HK-2 (cell line): Measurements from ENCODE around the gene C19orf44.
A peak's percentile ranks its signal among the peaks of the same experiment; 100 is the strongest.
"Not testable (repeated sequence)": the region's sequence is repeated elsewhere in the genome, so short reads cannot be mapped to it uniquely, and the experiment has no call there.

Experiments used
- DNase-seq: peaks from one replicate; pipeline ENCODE4 v3.0.0-alpha.2; 2018; ENCODE audit not compliant: unreplicated experiment

C19orf44 gene

DNA sequence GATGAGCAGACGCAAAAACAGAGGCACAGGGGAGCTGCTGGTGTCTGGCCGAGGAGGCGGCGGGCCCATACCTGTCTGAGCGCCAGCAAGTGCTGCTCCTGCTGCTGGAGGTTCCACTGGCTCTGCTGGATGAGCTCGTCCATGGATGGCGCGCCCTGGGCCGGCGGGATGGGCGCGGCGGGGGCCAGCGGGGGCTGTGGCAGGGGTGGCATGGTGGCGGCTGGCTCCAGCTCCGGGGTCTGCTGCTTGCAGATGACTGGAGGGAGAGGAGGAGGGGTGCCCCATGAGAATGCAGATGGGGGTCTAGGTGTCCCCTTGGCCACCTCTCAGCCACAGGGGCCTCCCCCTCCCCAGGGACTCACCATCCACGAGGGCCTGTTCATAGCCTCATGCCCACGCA is 39.2 kb downstream of the C19orf44 start:
- DNase-seq: no peak

DNA sequence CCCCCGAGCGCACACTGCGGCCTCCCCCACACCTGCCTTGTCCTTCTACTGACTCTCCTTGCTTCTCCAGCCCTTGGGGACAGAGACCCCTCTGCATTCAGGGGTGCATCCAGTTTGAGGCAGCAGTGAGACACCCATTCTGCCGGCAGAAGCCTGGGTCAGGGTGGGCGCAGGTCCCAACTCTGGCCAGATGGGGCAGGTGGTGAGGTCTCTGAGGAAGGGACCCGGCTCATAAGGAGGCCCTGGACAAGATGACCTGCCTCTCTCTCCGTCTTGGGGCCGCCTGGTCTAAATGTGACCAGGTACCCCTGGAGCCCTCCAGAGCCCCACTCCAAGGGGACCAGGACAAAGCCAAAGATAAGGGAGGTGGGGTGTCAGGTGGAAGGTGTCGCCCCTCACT is 39.9 kb downstream of the C19orf44 start:
- no peak for DNase-seq

DNA sequence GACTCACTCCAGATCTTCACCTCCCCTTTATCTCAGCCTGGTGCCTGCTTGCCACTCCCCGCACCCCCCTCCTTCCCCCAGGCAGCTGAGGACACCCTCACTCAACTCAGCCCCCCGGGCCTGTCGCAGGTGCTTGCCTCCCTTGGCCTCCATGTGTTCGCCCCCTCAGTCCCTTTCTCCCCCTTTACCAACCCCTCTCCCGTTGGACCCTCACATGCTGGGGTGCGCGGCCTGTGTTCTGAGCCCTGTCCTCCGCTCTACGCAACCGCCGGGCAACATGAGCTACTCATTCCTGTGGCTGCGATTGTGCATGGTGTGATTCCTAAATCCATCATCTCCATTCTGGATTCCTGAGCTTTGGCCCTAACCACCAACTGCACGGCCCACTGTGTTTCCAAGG is 40.9 kb downstream of the C19orf44 start:
- DNase-seq: no peak

DNA sequence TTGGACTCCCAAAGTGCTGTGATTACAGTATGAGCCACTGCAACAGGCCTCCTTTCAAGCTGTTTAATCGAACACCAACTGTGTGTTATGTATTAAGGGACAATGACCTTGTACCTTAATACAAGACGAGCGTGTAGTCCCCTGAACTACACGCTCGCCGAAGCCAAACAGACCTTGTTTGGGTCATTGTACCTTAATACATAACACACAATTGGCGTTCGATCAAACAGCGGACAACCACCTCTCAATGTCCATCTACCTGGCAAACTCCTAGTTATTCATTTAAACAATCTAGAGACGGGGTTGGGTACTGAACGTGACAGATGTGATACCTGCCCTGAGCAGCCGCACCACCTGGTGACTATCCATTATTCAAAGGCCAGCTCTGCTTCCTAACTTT is 44.8 kb downstream of the C19orf44 start:
- DNase-seq: no peak

DNA sequence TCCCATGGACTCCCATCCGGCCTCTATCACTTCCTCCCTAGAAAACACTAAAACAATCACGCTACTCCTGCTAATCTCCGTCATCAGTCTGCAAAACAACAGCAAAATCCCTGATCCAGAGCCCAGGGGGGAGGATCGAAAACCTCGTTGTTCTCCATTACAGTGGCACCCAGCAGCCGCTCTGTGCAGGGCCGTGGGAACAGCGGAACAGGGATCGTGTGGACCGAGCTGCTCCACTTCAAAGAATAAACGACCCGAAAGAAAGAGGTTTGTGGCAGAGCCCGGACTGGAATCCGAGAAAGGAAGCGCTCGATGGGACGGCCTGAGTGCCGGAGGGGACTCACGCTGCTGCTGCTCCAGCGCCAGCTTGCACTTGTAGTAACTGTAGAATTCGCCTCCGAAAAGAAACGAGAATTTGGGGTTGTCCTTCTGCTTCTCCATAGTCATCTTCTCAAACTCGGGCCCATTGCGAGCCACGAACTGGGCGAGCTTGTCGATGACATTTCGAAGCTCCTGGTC is 45.4 kb downstream of the C19orf44 start:
- no peak for DNase-seq

DNA sequence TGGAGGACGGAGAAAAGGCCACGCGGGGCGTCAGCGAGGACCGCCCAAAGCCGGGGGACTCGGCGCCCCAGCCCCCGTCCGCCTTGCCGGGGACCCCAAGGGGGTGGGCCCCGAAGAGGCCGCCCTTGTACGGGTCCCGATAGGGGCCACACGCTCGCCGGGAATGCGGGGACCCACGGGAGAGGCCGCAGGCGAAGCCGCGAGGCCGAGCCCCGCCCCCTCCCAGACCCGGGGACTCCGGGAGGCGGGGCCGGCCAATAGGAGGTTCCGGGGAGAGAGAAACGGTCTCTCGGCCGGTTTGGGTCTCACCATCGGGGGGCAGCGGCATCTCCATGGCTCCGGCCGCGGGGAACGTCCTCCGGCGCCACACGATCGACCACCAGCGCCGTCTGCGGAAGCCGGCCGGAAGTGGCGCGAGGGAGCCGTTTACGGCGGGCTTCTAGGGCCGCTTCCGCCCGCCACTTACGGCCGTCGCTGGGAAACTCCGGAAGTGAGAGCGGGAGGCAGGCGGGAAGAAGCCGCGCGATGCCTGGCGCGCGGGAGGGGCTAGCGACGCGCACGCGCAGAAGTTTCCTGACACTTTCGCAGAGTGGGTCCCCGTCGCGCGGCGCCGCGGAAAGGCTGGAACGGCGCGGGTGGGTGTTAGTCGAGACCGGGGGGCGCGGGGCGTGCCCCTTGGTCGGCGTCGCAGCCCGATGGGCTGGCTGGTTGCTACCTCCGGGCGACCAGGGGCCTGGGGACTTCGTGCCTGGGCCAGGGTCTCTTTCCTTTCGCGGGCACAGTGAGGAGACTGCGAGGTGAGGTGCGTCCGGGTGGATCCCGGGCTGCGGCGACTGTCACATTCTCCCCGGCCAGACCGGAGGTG is 46.1 kb downstream of the C19orf44 start, which contains the start of gene CHERP:
Gene CHERP, minus strand, starts transcription at position 393 of the 865 bp plus-strand sequence. Its CDS starts 59 bp downstream, at position 334.
- peak; percentile 93 for DNase-seq

DNA sequence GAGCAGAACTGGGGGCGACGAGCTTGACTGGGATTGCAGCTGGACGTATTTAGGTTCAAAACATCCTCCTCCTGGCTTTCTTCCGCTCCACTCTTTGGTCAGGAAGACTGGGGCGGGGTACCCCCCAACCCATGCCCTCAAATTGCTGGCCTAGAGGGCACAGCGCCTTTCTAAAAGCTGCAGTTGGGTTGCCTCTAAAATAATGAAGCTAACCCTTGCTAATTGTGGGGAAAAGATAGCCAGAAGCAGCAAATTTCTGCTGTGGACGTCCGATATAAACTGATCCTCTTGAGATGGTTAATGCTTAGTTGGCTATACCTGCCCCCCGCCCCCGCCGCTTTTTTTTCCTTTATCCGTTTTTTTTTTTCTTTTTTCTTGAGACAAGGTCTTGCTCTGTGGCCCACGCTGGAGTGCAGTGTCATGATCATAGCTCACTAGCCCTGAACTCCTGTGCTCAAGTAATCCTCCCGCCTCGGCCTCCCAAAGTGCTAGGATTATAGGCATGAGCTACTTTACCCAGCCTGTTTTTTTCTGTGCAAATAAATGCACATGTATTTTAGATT is 46.8 kb downstream of the C19orf44 start:
- DNase-seq: no peak

DNA sequence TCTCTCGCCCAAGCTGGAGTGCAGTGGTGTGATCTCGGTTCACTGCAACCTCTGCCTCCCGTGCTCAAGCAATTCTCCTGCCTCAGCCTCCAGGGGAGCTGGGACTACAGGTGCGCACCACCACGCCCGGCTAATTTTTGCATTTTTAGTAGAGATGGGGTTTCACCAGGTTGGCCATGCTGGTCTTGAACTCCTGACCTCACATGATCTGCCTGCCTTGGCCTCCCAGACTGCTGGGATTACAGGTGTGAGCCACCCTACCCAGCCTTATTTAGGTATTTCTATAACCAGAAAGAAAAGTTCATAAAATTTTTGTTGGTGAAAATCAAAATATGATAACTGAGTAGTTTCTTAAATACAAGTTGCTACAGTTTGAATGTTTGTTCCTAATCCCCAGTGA is 47.5 kb downstream of the C19orf44 start:
- DNase-seq: not testable (repeated sequence)

DNA sequence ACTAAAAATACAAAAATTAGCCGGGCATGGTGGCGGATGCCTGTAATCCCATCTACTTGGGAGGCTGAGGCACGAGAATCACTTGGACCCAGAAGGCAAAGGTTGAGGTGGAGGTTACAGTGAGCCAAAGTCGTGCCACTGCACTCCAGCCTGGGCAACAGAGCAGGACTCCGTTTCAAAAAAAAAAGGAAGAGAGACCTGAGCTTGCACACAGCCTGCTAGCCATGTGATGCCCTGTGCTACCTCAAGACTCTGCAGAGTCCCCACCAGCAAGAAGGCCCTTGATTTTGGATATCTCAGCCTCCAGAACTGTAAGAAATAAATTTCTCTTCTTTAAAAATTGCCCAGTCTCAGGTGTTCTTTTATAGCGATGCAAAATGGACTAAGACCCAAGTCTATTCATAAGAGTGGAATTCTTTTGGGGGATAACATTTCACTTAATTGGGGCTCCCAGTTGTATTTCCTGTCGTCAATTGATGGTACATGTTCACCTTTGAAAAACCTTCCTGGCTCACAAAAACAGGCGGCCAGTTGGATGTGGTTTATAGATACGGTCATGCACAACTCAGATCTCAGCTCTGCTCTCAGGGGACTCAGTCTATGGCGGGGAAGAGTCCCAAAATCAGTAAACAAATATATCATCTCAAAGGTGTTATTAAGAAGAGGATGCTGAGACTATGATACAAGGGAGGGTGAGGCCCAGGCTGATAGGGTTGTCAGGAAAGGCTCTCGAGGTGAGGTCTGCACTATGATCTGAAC is 48.5 kb downstream of the C19orf44 start:
- no peak for DNase-seq

DNA sequence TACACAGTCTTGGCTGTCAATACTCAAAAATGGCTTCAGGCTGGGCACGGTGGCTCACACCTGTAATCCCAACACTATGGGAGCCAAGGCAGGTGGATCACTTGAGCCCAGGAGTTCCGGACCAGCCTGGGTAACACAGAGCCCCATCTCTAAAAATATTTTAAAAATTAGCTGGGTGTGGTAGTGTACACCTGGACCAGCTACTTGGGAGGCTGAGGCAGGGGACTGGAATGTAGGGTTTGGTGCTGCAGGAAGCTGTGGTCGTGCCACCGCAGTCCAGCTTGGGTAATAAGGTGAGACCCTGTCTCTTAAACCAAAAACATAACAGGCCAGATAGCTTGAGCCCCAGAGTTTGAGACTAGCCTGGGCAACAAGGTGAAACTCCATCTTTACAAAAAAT is 52.8 kb downstream of the C19orf44 start:
- DNase-seq: no peak

DNA sequence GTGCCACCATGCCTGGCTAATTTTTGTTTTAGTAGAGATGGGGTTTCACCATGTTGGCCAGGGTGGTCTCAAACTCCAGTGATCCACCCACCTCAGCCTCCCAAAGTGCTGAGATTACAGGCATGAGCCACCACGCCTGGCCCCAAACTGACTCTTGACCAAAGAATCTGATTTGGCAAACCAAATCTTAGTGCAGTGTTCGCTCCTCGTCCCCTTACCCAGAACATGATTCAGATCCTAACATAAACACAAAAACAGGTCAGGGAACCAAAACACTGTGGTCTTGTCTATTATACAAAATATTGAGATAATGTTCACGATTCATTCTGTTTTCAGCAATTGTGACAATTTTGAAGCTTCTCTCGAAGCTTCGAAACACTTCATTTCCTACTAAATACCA is 55.7 kb downstream of the C19orf44 start:
- not testable (repeated sequence) for DNase-seq

DNA sequence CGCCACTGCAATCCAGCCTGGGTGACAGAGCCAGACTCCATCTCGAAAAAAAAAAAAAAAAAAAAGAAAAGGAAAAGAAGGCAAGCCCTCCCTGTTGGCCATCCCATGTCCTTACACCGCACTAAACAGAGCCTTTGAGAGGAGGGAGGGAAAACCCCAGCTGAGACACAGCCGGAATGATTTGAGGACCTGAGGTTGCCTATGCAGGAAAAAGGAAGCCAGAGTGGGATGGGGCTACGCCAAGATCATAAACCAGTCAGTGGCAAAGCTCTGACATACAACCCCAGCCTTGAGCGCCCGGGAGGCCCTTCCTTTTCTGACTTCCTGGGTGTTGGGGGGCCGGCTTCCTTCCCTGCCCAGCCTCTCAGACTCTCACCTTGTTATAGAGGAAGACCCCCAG is 58.6 kb downstream of the C19orf44 start:
- DNase-seq: no peak

DNA sequence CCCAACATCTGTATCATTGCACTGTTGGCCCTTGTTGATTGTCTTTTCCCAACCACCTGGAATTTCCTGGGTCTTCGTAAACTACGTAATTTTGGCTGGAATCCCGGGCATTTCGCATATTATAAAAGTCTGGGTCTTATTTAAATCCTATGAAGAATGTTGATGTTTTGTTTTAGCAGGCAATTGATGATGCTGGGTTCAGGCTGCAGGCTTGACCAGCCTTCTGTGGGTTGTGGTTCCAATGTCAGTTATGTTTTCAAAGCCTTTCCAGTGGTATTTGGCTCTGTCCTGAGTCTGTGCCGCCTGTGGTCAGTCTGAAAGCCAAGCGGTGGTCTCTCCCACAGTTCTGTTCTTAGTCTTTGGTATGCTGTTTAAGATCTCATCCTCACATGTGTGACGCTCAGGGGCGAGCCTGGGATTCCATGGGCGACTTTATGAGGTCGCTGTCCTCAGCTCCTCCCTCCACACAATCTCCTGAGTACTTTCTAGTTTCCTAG is 63.6 kb downstream of the C19orf44 start:
- DNase-seq: no peak

DNA sequence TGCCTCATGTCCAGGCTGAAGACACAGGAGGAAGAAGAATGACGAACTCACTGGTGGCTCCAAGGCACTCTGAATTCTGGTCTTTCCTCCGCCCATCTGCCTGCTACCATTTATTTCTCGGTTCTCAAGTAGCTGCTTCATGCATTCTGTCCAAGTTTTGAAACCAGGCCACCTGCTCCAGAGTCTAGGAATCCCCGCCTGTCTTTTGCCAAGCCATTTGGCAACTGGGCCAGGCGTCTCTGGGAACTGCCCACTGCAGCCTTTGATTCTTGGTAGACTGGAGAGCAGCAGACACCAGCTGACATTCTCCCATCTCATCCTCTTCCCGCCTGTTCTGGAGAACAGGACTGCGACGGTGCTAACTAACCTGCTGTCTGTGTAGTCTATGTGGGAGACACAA is 65.2 kb downstream of the C19orf44 start:
- DNase-seq: no peak

DNA sequence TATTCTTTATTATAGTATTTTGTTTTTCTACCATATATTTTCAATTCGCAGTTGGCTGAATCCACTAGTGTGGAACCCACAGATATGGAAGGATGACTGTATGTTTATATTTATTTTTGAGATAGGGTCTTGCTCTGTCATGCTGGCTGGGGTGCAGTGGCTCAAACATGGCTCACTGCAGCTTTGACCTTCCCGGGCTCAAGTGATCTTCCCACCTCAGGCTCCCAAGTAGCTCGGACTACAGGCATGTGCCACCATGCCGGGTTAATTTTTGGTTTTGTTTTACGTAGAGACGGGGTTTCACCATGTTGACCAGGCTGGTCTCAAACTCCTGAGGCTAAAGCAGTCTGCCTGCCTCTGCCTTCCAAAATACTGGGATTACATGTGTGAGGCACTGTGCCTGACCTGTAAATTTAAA is 66.4 kb downstream of the C19orf44 start:
- no peak for DNase-seq

DNA sequence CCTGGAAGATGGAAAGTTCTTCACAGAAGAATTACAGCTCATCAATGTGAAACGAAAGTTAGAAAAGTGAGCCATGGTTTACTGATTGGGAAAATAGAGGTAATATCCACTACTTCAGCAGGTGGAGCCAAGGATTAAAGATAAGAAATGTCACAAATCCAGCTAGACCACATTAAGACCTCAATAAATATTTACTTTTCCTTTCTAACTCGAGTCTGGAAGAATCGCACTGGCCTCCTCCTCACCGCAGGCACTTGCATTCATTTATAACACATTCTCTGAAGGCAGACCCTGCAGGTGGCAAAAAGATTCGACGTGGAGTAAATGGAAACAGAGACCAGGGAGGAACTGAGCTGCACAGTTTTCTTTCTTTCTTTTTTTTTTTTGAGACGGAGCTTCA is 68.6 kb downstream of the C19orf44 start:
- DNase-seq: no peak

DNA sequence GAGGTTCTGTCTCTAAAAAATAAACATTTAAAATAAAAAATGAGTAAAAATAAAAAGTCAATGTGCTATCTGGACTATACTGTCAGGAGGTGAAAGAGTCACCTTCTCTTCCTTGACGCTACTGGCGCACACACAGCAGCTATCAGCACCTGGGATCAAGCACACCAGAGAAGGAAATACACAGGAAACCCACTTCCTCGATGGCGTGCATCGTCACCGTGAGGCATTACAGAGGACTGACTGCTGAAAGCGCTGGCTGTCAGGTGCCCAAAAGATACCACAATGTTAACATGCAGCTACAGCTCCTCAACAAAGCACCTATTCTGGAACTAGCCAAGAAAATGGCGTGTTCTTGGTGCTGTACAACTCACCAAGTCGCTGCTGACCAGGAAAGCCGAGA is 70.0 kb downstream of the C19orf44 start:
- no peak for DNase-seq

DNA sequence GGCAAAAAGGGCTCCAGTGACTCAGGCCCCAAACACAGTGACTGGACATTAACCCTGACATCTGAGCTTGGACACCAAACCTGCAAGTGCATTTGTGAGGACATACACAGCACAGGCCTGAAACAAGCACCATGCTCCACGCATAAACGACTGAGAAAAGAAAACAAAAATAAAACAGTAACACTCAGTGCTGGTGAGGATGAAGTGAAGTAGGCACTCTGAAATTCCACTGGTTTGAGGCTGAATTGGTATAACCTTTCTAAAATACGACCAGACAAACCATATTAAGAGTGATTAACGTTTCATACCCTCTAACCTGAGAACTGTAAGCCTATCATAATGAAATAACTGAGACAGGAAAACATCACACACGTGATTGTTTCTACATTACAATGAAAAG is 70.5 kb downstream of the C19orf44 start:
- no peak for DNase-seq

DNA sequence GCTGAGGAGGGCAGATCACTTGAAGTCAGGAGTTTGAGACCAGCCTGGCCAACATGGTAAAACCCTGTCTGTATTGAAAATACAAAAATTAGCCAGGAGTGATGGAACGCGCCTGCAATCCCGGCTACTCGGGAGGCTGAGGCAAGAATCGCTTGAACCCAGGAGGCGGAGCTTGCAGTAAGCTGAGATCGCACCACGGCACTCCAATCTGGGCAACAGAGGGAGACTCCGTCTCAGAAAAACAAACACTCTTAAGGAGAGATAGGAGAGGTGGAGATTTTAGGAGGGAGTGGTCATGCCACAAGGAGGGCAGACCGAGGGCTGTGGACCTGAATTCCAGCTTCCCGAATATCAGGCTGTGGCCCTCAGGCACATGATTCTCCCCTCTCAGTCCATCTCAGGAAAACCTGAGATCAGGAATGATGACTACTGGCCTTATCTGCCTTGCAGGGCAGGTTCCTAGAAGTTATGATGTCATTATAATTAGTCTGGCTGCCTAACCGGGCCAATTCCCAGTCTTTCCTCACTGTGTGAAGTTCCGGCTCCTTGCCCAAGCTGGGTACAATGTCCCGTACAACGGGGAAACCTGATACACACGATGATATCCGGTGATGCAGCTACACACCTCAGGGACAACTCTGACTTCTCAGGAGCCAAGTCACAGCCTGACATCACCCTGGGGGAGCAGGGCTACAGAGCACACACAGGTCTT is 73.6 kb downstream of the C19orf44 start:
- no peak for DNase-seq
